Left ventricle myocardium superior (tissue), 1 donor: ENCODE data around the gene RBBP4. TPM values are rescaled to one million over a fixed set of nuclear protein-coding genes. Genes with fewer than 3 reads are reported as not detected.

Experiments
- total RNA-seq: library from RNA; stranded (reverse); fragmentation: NEBNext Ultra II Directional; extraction: Animal tissue kit (Norgen Biotek cat#: 25700); gene quantifications from one replicate; pipeline ENCODE4 v1.2.1, GENCODE V29; 2021
- donor health status: DM: no; HTN: yes; CAD: no; lungs with severe emphysema.

RBBP4 gene
- total RNA-seq, 1 donor from 2014 or later: 98.9 TPM

Other genes starting within 250 kb of the RBBP4 start
- gene ZBTB8B, start 186.1 kb upstream of the RBBP4 start, total RNA-seq: not detected
- 2.5 TPM for gene ZBTB8A, start 111.8 kb upstream of the RBBP4 start, total RNA-seq
- gene ZBTB8OS, start 658 bp upstream of the RBBP4 start, total RNA-seq: 34.5 TPM
- gene SYNC, start 51.6 kb downstream of the RBBP4 start, total RNA-seq: 12.2 TPM
- 32.3 TPM for gene YARS1, start 166.2 kb downstream of the RBBP4 start, total RNA-seq
- 15.7 TPM for gene S100PBP, start 166.4 kb downstream of the RBBP4 start, total RNA-seq
- gene FNDC5, start 219.7 kb downstream of the RBBP4 start, total RNA-seq: 156 TPM
- gene HPCA, start 235.3 kb downstream of the RBBP4 start, total RNA-seq: not detected